Activated CD4-positive, alpha-beta T cell treated with anti-CD3 and anti-CD28 coated beads, Interleukin-2, amount 10 ng/mL, durations not matched to agents 7 days and 5 days (primary cell): Measurements from ENCODE around the gene PDLIM3. TPM values are rescaled to one million over a fixed set of nuclear protein-coding genes. Genes with fewer than 3 reads are reported as not detected.
"Not testable (repeated sequence)": the region's sequence is repeated elsewhere in the genome, so short reads cannot be mapped to it uniquely, and the experiment has no call there.

ENCODE experiments used
- CTCF ChIA-PET: fragments of 350-600 bp; sonication (Branson Sonifier 250); formaldehyde crosslinking; loops from one replicate; lab custom pipeline; 2021; ENCODE audit warnings: antibody characterized with exemption; lab: Charles Lee
- POLR2A ChIA-PET: fragments of 350-600 bp; sonication (Branson Sonifier 250); formaldehyde crosslinking; loops from one replicate; lab custom pipeline; 2021; ENCODE audit warnings: antibody characterized with exemption; lab: Charles Lee
- DNase-seq: peaks from one replicate; pipeline ENCODE4 v3.0.0-alpha.2; 2020
- H3K27ac Mint-ChIP-seq: one replicate; pipeline ENCODE4 v1.8.0; 2021; ENCODE audit warnings: mild to moderate bottlenecking, moderate library complexity, mixed read lengths
- H3K27me3 Mint-ChIP-seq: one replicate; pipeline ENCODE4 v1.8.0; 2021; ENCODE audit warnings: mixed read lengths
- H3K36me3 Mint-ChIP-seq: one replicate; pipeline ENCODE4 v1.8.0; 2021; ENCODE audit warnings: low read depth, mixed read lengths
- H3K4me1 Mint-ChIP-seq: one replicate; pipeline ENCODE4 v1.8.0; 2021; ENCODE audit warnings: mixed read lengths
- H3K4me3 Mint-ChIP-seq: one replicate; pipeline ENCODE4 v1.8.0; 2021; ENCODE audit warnings: mild to moderate bottlenecking, moderate library complexity, mixed read lengths
- H3K9me3 Mint-ChIP-seq: one replicate; pipeline ENCODE4 v1.8.0; 2021; ENCODE audit warnings: mixed read lengths
- total RNA-seq, 2 experiments: library from RNA; stranded (reverse); gene quantifications; one replicate each; pipeline ENCODE4 v1.2.3, GENCODE V29; 2021

PDLIM3 gene
- total RNA-seq, 2 experiments from 2014 or later = not detected

DNA sequence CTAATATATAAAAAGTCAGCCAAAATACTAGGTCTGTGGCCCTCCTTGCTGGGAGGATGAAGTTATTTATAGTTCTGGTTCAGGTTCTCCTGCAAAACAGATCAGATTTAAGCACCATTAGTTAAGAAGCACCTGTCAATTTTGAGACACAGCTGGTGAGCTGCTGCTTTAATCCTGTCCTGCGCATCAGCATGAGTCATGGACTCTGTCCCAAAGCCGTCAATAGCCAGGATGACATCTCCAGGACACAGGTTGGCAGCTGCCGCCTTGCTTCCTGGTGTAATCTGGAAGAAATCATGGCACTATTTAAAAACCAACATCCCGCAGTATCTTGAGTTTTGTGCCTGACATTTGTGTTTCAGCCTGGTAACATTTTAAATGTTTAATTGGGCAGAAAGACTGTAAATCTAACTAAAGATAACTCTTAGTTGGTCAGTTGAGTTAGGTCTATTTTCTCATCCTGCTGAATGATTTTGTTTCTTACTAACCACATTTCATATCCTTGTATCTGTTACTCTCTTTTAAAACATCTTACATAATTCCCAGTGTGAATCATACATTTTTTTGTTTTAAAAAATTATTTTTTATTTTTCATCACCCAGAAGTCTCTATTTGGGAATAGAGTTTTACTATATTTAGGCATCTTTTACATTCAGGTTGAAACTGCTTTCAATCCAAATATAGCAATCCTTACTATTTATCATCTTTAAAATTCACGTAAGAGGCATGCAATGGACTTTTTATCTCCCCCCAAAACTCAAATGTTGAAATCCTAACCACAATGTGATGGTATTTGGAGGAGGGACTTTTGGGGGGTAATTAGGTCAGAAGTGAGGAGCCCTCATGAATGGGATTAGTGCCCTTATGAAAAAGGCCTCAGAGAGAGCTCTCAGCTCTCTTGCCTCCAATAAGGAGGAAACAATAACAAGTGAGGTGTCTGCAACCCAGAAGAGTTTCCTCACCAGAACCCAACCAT, 10.1 kb downstream of the PDLIM3 start:
- no peak overlapping the region for H3K27ac Mint-ChIP-seq
- POLR2A ChIA-PET = no interaction called here
- CTCF ChIA-PET = no interaction called here

DNA sequence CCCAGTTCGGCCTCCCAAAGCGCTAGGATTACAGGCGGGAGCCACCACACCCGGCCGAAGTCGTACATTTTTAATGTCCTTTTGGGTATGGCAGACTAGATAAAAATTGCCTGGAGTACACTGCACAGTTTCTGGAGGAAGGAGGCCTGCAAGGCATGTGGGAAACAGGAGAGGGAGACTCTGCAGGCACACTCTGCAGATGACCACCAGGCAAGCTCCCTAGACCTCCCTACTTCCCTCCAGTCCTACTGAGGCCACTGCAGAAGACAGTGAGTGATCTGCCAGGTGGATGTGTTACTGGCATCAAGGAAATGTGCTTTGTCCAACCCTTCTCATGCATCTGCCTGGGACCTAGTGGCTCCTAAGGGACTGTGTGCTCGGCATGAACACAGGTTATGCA, 11.4 kb downstream of the PDLIM3 start:
- no peak overlapping the region for H3K27ac Mint-ChIP-seq
- no peaks in the 10 kb centered on the region for H3K36me3 Mint-ChIP-seq
- no peak for DNase-seq
- POLR2A ChIA-PET = no interaction called here
- H3K4me3 Mint-ChIP-seq = no peak overlapping the region
- CTCF ChIA-PET = no interaction called here
- no peaks in the 10 kb centered on the region for H3K4me1 Mint-ChIP-seq
- H3K9me3 Mint-ChIP-seq = no peaks in the 10 kb centered on the region
- H3K27me3 Mint-ChIP-seq = peaks cover 23% of the 10 kb centered on the region

More for the DNA sequence above, 10.1 kb downstream of the PDLIM3 start:
- H3K9me3 Mint-ChIP-seq = no peaks in the 10 kb centered on the region
- H3K36me3 Mint-ChIP-seq = no peaks in the 10 kb centered on the region
- DNase-seq = no peak
- H3K4me3 Mint-ChIP-seq = no peak overlapping the region
- H3K4me1 Mint-ChIP-seq = no peaks in the 10 kb centered on the region
- H3K27me3 Mint-ChIP-seq = peaks cover 25% of the 10 kb centered on the region

DNA sequence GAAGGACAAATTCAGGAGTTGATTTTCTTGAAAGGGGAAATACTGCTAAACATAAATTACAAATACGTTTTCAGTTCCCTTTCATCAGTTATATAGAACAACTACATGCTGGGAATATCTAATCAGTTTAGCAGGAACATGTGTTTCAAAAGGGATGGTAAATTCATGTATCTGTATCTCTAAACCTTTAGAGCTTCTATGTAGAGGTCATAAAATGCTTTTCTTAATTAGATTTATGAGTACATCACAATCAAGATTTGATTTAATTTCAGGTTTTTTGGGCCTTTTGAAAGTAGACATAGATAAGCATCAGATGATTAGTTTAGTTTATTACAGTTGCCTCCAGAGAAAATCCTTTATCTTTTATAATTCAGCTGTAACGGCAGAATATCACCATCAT, 12.9 kb downstream of the PDLIM3 start:
- ChIA-PET POLR2A (no interaction called here), CTCF (no interaction called here)
- Mint-ChIP-seq H3K27me3 (peaks cover 24% of the 10 kb centered on the region), H3K4me3 (no peak overlapping the region), H3K9me3 (no peaks in the 10 kb centered on the region), H3K4me1 (no peaks in the 10 kb centered on the region), H3K27ac (no peak overlapping the region), H3K36me3 (no peaks in the 10 kb centered on the region)
- no peak for DNase-seq

DNA sequence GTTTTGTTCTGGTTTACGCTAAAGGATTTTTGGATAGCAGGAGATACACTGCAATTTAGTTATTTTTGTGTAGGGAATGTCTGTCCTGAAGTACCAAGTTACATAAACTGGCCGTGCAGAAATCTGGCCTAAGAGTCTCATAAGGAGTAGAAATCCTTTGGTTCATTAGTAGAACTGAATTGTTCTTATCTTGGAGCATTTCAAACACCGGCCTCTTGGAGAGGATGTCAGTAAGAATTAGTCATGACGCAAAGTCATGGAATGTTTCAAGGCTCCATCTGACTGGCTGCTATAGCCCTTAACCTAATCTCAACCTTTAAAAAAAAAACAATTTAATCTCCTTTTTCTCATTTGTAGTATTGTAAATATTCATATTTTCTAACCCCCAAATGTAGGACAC, 15.2 kb downstream of the PDLIM3 start:
- peaks cover 26% of the 10 kb centered on the region for H3K27me3 Mint-ChIP-seq
- ChIA-PET POLR2A (no interaction called here), CTCF (interaction anchor here (1.4 kb wide), 1 partner anchor 12 kb away, joined by 3 read pairs; no protein-coding TSS in a partner anchor)
- no peaks in the 10 kb centered on the region for H3K9me3 Mint-ChIP-seq
- DNase-seq = no peak
- H3K4me3 Mint-ChIP-seq = no peak overlapping the region
- no peaks in the 10 kb centered on the region for H3K36me3 Mint-ChIP-seq
- no peaks in the 10 kb centered on the region for H3K4me1 Mint-ChIP-seq
- H3K27ac Mint-ChIP-seq = no peak overlapping the region

DNA sequence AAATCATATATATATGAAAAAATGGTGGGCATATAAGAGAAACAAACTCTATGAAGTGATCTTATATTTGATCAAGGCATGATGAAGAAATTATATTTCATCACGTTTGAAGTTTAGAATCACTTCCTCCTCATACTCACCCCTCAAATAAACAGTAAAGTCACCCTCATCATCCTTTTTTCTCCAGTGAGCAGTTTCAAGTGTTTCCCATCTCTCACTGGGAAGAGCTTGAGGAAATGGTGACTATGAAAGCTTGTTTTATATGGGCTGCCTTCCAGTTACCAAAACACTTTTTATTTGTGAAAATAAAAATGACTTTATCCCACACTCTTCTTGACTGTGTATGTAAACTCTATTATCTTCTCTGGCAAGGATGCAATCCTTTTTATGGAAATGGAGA, 16.8 kb downstream of the PDLIM3 start:
- Mint-ChIP-seq H3K9me3 (no peaks in the 10 kb centered on the region), H3K4me3 (no peak overlapping the region), H3K27ac (no peak overlapping the region), H3K27me3 (peaks cover 40% of the 10 kb centered on the region), H3K4me1 (peaks cover 5% of the 10 kb centered on the region), H3K36me3 (no peaks in the 10 kb centered on the region)
- CTCF ChIA-PET = interaction anchor here (1.4 kb wide), 1 partner anchor 11 kb away, joined by 3 read pairs; no protein-coding TSS in a partner anchor
- POLR2A ChIA-PET = no interaction called here
- DNase-seq = no peak

DNA sequence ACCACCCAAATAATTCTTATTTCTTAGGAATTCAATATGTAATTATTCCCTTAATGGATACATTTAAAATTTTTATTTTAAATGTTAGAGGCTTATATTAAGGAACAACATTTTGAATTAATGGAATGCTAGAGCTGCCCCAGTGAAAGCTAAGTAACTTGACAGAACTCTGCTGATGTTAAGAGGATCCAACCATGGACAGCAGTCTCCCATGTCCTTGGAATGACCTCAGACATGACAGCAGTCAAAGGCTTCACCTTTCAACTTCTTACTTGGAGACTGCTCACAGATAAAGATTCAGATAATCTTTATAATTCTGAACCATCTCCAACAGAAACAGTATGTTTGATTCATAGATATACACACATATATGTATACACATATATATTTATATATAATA, 17.2 kb downstream of the PDLIM3 start:
- H3K9me3 Mint-ChIP-seq = no peaks in the 10 kb centered on the region
- no peaks in the 10 kb centered on the region for H3K36me3 Mint-ChIP-seq
- peaks cover 8% of the 10 kb centered on the region for H3K4me1 Mint-ChIP-seq
- POLR2A ChIA-PET = no interaction called here
- H3K27ac Mint-ChIP-seq = no peak overlapping the region
- no peak overlapping the region for H3K4me3 Mint-ChIP-seq
- peaks cover 43% of the 10 kb centered on the region for H3K27me3 Mint-ChIP-seq
- no peak for DNase-seq
- CTCF ChIA-PET = no interaction called here

DNA sequence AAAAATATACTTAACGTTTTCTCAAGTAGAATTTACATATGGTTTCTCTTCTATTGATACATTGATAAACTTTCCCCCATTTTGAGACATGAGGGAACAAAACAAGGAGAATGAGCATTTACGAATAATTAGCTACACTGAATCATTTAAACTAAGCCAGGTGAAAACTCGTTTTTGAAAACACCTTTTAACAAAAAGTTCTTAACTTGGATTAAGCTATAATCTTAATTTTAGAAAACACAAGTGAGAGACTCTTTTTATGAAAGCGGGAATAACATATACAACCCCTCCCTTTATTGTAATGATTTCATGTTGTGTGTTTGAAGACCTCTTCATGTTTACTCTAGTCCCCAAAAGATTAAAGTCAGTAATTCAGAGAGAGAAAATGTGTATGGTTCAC, 20.1 kb downstream of the PDLIM3 start:
- ChIA-PET CTCF (no interaction called here), POLR2A (no interaction called here)
- Mint-ChIP-seq H3K27me3 (peaks cover 56% of the 10 kb centered on the region), H3K9me3 (no peaks in the 10 kb centered on the region), H3K27ac (no peak overlapping the region), H3K36me3 (no peaks in the 10 kb centered on the region), H3K4me3 (no peak overlapping the region), H3K4me1 (peaks cover 12% of the 10 kb centered on the region)
- no peak for DNase-seq

DNA sequence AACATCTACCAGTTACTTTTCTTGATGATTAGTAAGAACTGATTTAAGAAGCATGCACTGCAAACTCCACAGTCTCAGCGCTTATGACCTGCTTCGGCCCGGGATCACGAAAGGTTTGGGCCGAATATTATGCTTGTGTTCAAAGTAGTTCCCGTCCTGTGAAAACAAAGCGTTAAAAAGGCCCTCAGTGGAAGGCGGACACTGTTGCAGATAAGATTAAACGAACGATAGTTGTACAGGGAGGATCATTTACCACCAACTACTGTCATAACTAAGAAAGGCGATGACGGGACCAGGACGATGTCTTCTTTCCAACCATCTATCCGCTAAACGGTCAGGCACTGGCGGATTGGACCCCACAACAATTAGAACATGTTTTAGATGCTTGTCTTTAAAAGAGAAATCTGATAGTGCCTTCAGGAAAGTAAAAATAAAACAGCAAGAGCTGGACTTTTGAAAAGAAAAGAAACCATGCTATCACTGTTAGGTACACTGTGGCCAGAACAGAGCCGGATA, 21.1 kb downstream of the PDLIM3 start:
- Mint-ChIP-seq H3K4me1 (peaks cover 12% of the 10 kb centered on the region), H3K9me3 (no peaks in the 10 kb centered on the region), H3K27me3 (peaks cover 61% of the 10 kb centered on the region), H3K4me3 (no peak overlapping the region), H3K36me3 (no peaks in the 10 kb centered on the region), H3K27ac (no peak overlapping the region)
- CTCF ChIA-PET = no interaction called here
- POLR2A ChIA-PET = no interaction called here
- DNase-seq = no peak

DNA sequence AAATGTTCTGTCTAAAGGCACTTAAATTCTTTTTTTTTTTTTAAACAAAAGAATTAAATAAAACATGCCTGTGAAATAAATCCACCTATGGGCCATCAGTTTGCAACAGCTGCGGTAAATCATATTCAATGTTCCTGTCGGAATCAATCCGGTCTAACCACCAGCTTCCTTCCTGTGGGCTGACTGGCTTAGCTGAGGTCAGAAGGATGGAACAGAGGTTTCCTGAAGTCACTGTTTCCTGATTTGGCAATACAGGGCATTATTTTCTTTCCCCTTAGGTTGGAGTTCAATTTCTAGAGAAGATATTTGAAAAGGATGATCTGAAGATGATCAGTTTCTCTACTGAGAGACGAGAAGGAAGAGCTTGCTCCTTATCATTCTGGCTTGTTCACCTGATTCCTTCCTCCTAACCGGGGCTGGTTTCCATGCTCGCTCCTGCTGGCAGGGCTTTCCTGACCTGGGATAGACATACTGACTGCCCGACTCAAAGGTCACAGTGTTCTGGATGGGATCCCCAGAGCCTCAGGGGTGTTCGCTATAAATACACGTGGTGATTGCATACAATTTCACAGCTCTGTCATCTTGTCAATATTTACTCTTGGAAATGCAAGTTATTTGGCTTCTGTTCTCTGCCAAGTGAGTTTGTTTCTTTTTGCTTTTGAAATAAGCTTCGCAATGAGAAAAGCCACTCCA, 21.7 kb downstream of the PDLIM3 start:
- Mint-ChIP-seq H3K27me3 (peaks cover 60% of the 10 kb centered on the region), H3K4me1 (peaks cover 12% of the 10 kb centered on the region), H3K36me3 (no peaks in the 10 kb centered on the region), H3K4me3 (no peak overlapping the region), H3K9me3 (no peaks in the 10 kb centered on the region), H3K27ac (no peak overlapping the region)
- POLR2A ChIA-PET = no interaction called here
- CTCF ChIA-PET = interaction anchor here (0.8 kb wide), 1 partner anchor 15 kb away, joined by 3 read pairs; no protein-coding TSS in a partner anchor
- peak; percentile 23 for DNase-seq

DNA sequence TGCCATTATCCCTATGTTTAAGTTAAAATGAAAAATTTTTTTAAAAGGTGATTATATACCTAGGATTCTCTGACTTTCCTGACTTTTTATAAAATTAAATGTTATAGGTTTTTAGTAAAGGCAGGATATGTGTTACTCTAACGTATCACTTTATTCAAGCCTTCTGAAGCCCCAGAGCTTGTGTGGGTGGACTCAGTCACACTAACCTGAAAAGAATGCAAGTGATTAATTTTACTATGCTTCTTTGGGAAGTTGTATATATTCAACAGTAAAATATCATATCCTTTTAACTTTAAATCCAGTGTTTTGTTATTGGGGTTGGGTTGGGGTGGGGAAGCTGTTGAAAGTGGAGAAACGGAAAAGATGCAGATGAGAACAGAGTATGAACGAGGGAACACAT, 22.8 kb downstream of the PDLIM3 start:
- Mint-ChIP-seq H3K9me3 (no peaks in the 10 kb centered on the region), H3K27me3 (peaks cover 69% of the 10 kb centered on the region), H3K4me1 (peaks cover 12% of the 10 kb centered on the region), H3K27ac (no peak overlapping the region), H3K4me3 (no peak overlapping the region), H3K36me3 (no peaks in the 10 kb centered on the region)
- DNase-seq = no peak
- POLR2A ChIA-PET = no interaction called here
- CTCF ChIA-PET = no interaction called here

DNA sequence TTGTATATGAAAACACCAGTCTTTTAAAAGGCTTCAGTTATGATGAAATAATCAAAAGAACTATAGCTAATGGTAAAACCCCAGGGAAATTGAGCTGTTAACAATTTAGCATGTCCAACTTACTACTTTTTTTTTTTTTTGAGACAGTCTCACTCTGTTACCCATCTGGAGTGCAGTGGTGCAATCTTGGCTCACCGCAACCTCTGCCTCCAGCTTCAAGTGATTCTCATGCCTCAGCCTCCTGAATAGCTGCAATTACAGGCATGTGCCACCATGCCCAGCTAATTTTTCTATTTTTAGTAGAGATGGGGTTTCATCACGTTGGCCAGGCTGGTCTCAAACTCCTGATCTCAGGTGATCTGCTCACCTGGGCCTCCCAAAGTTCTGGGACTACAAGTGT, 24.1 kb downstream of the PDLIM3 start:
- peaks cover 12% of the 10 kb centered on the region for H3K4me1 Mint-ChIP-seq
- H3K36me3 Mint-ChIP-seq, H3K4me3 Mint-ChIP-seq, DNase-seq, POLR2A ChIA-PET, H3K9me3 Mint-ChIP-seq, H3K27ac Mint-ChIP-seq: not testable (repeated sequence)
- CTCF ChIA-PET = interaction anchor here (0.6 to 1.1 kb wide), 3 partner anchors 18 to 575 kb away, joined by 3 to 4 read pairs (median 4); no protein-coding TSS in a partner anchor
- H3K27me3 Mint-ChIP-seq = peaks cover 61% of the 10 kb centered on the region

DNA sequence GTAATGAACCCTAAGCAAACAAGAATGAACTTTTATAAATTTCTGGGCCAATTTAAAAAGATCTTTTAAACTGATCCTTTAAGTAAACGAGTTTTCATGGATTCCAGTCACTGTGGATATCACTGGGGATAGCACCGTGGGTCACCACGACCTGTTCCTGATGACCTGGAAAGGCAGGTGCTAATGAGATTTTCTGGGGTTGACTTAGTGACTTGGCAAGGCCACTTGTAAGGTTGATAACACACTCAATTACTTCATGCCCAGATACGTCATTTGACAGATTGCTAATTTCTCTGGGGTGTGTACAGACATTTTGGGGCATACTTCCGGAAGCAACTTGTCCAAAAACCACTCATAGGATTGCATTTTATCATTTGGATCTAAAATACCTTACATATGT, 24.5 kb downstream of the PDLIM3 start:
- H3K36me3 Mint-ChIP-seq = no peaks in the 10 kb centered on the region
- ChIA-PET POLR2A (no interaction called here), CTCF (interaction anchor here (0.6 to 1.1 kb wide), 3 partner anchors 18 to 576 kb away, joined by 3 to 4 read pairs (median 4); no protein-coding TSS in a partner anchor)
- H3K27me3 Mint-ChIP-seq = peaks cover 63% of the 10 kb centered on the region
- no peaks in the 10 kb centered on the region for H3K9me3 Mint-ChIP-seq
- H3K4me3 Mint-ChIP-seq = no peak overlapping the region
- no peak for DNase-seq
- peaks cover 12% of the 10 kb centered on the region for H3K4me1 Mint-ChIP-seq
- no peak overlapping the region for H3K27ac Mint-ChIP-seq

DNA sequence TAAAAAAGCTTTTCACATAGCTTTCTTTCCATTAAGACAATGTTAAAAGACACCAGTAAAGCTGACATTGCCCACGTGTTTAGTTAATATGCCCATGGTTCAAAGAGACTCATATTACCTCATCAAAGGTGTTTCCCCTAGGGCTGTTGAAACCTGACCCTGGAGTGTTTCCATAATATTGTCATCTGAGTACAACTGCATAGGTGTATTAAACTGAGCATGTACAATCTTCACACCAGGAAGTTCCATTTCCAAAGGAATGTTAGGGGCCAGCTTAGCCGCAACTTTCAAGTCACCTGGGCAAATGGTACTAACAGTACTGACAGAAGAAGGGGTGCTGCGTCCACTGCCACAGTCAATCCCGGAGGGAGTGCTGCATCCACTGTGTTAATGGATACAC, 27.1 kb downstream of the PDLIM3 start:
- CTCF ChIA-PET = interaction anchor here (0.9 kb wide), 1 partner anchor 11 kb away, joined by 3 read pairs; no protein-coding TSS in a partner anchor
- Mint-ChIP-seq H3K36me3 (no peaks in the 10 kb centered on the region), H3K4me3 (no peak overlapping the region), H3K27ac (no peak overlapping the region), H3K4me1 (peaks cover 5% of the 10 kb centered on the region), H3K27me3 (peaks cover 46% of the 10 kb centered on the region), H3K9me3 (no peaks in the 10 kb centered on the region)
- POLR2A ChIA-PET = no interaction called here
- no peak for DNase-seq
